Mesenchymal stem cell (in vitro differentiated cells and primary cell): ENCODE measurements around the gene CD300LF.

Source experiments
- DNase-seq: peaks from one replicate; pipeline ENCODE4 v3.0.0-alpha.2; 2013
- H2AFZ ChIP-seq: one replicate; pipeline ENCODE4 v1.6.1; 2013; ENCODE audit warnings: low read depth, mild to moderate bottlenecking, control low read depth, inconsistent platforms, low read length, moderate library complexity
- H2AK5ac ChIP-seq: 2 replicates; pipeline ENCODE4 v1.6.1; 2013; ENCODE audit warnings: low read length, moderate library complexity, mild to moderate bottlenecking, inconsistent platforms; ENCODE audit not compliant: severe bottlenecking
- H2BK120ac ChIP-seq: one replicate; pipeline ENCODE4 v1.6.1; 2013; ENCODE audit warnings: low read depth, mild to moderate bottlenecking, inconsistent platforms, low read length, moderate library complexity
- H2BK12ac ChIP-seq, 2 experiments: one replicate each; pipeline ENCODE4 v1.6.1; 2013; ENCODE audit warnings: inconsistent platforms in 2 of 2, low read length in 2 of 2, mild to moderate bottlenecking in 2 of 2, moderate library complexity in 2 of 2, control low read depth in 1 of 2
- H2BK15ac ChIP-seq: one replicate; pipeline ENCODE4 v1.6.1; 2013; ENCODE audit warnings: mild to moderate bottlenecking, low read depth, inconsistent platforms; ENCODE audit not compliant: poor library complexity, severe bottlenecking
- H2BK5ac ChIP-seq: 2 replicates; pipeline ENCODE4 v1.6.1; 2013; ENCODE audit warnings: low read depth, mild to moderate bottlenecking, low read length, control low read depth, inconsistent platforms; ENCODE audit not compliant: poor library complexity, severe bottlenecking
- H3K14ac ChIP-seq, 2 experiments: one replicate each; pipeline ENCODE4 v1.6.1; 2013; ENCODE audit warnings: inconsistent platforms in 2 of 2, low read length in 2 of 2, control low read depth in 1 of 2, mild to moderate bottlenecking in 1 of 2, moderate library complexity in 1 of 2
- H3K18ac ChIP-seq, 2 experiments: one replicate each; pipeline ENCODE4 v1.6.1; 2013; ENCODE audit warnings: inconsistent platforms in 2 of 2, low read length in 2 of 2, control low read depth in 1 of 2, low read depth in 1 of 2, mild to moderate bottlenecking in 1 of 2
- H3K23ac ChIP-seq, 2 experiments: one replicate each; pipeline ENCODE4 v1.6.1; 2013; ENCODE audit warnings: inconsistent platforms in 2 of 2, low read length in 2 of 2, mild to moderate bottlenecking in 2 of 2, moderate library complexity in 2 of 2, control low read depth in 1 of 2
- H3K27ac ChIP-seq: 2 replicates; pipeline ENCODE4 v1.5.1; 2013; ENCODE audit warnings: mild to moderate bottlenecking, moderate library complexity, low read length, control low read depth, inconsistent platforms; ENCODE audit not compliant: poor library complexity, severe bottlenecking
- H3K27me3 ChIP-seq, 2 experiments: 2 replicates each; pipeline versions ENCODE4 v1.6.1 to v1.7.0; 2013; ENCODE audit warnings: low read length in 2 of 2, mild to moderate bottlenecking in 2 of 2, moderate library complexity in 2 of 2, control low read depth in 1 of 2, inconsistent platforms in 1 of 2; ENCODE audit not compliant: control insufficient read depth in 1 of 2, insufficient read depth in 1 of 2
- H3K36me3 ChIP-seq, 2 experiments: 2 replicates each; pipeline versions ENCODE4 v1.6.1 to v1.7.0; 2013; ENCODE audit warnings: low read length in 2 of 2, control low read depth in 1 of 2, inconsistent platforms in 1 of 2, low read depth in 1 of 2, mild to moderate bottlenecking in 1 of 2; ENCODE audit not compliant: insufficient read depth in 2 of 2, control insufficient read depth in 1 of 2
- H3K4ac ChIP-seq, 2 experiments: one replicate each; pipeline ENCODE4 v1.6.1; 2013; ENCODE audit warnings: inconsistent platforms in 2 of 2, low read length in 2 of 2, mild to moderate bottlenecking in 2 of 2, moderate library complexity in 2 of 2, control low read depth in 1 of 2, low read depth in 1 of 2
- H3K4me1 ChIP-seq: 2 replicates; pipeline ENCODE4 v1.6.1; 2013; ENCODE audit warnings: low read depth, low read length, control low read depth; ENCODE audit not compliant: control insufficient read depth, insufficient read depth
- H3K4me2 ChIP-seq: 2 replicates; pipeline ENCODE4 v1.6.1; 2013; ENCODE audit warnings: low read length, mild to moderate bottlenecking, inconsistent platforms; ENCODE audit not compliant: poor library complexity, severe bottlenecking
- H3K4me3 ChIP-seq, 2 experiments: 2 replicates each; pipeline versions ENCODE4 v1.5.1 to v1.7.0; 2013; ENCODE audit warnings: low read length in 2 of 2, mild to moderate bottlenecking in 2 of 2, control low read depth in 1 of 2, low read depth in 1 of 2; ENCODE audit not compliant: insufficient read depth in 1 of 2
- H3K79me1 ChIP-seq: replicated peaks from 2 replicates; pipeline ENCODE4 v1.6.1; 2013; ENCODE audit warnings: mild to moderate bottlenecking, control low read depth, low read length, inconsistent platforms; ENCODE audit not compliant: poor library complexity, severe bottlenecking
- H3K9ac ChIP-seq: 2 replicates; pipeline ENCODE4 v1.7.0; 2013; ENCODE audit warnings: mild to moderate bottlenecking, low read length, moderate library complexity
- H3K9me3 ChIP-seq: 2 replicates; pipeline ENCODE4 v1.7.0; 2013; ENCODE audit warnings: mild to moderate bottlenecking, low read length; ENCODE audit not compliant: control insufficient read depth
- H4K8ac ChIP-seq: one replicate; pipeline ENCODE4 v1.6.1; 2013; ENCODE audit warnings: inconsistent platforms, mild to moderate bottlenecking, low read length, moderate library complexity
- H4K91ac ChIP-seq: one replicate; pipeline ENCODE4 v1.6.1; 2013; ENCODE audit warnings: mild to moderate bottlenecking, low read length, inconsistent platforms
- WGBS: methylation state at CpG from one replicate; pipeline ENCODE4 v1.1.7; 2013; ENCODE audit warnings: mixed read lengths; 5-methylcytosine and 5-hydroxymethylcytosine counted together

The CD300LF gene

GRCh38 chr17:74725111-74725510, 12.4 kb upstream of the CD300LF start:
- Histone ChIP-seq H3K4me2 (no peak overlapping the region), H2BK5ac (no peak overlapping the region), H3K18ac (no peak overlapping the region), H2AK5ac (no peak overlapping the region), H2BK12ac (no peak overlapping the region), H2BK15ac (no peak overlapping the region), H3K27ac (no peak overlapping the region), H3K4ac (no peak overlapping the region), H3K79me1 (no peaks in the 10 kb centered on the region), H3K14ac (no peak overlapping the region), H3K36me3 (no peaks in the 10 kb centered on the region), H3K4me3 (no peak overlapping the region), H3K4me1 (no peaks in the 10 kb centered on the region), H3K23ac (no peak overlapping the region), H3K9me3 (peaks cover 4% of the 10 kb centered on the region), H3K27me3 (peaks cover 21 to 34% of the 10 kb centered on the region in 2 experiments), H4K8ac (no peak overlapping the region), H2BK120ac (no peak overlapping the region), H4K91ac (no peak overlapping the region), H2AFZ (no peak overlapping the region), H3K9ac (no peak overlapping the region)
- 76% methylated on average over 2 of the region's 3 CpGs for WGBS
- DNase-seq = no peak

DNA sequence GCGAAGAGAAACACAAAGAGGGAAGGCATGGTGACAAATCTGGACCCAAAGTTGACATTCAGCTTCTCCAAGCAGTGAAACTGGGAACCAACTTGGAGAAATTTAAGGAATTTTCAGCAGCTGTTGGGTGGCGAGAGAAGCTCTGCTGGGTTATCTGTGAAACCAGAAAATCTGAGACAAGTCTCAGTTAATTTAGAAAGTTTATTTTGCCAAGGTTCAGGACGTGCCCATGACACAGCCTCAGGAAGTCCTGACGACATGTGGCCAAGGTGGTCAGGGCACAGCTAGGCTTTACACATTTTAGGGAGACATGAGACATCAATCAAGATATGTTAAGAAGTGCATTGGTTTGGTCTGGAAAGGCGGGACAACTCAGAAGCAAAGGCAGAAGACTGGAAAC, 11.2 kb upstream of the CD300LF start:
- no peak overlapping the region for H3K4me3 ChIP-seq
- no peak overlapping the region for H2BK120ac ChIP-seq
- H3K4me2 ChIP-seq = no peak overlapping the region
- H3K18ac ChIP-seq = no peak overlapping the region
- peaks cover 25 to 34% of the 10 kb centered on the region in 2 experiments for H3K27me3 ChIP-seq
- WGBS = 80% methylated on average over 5 of the region's 5 CpGs
- no peaks in the 10 kb centered on the region for H3K36me3 ChIP-seq
- H2AFZ ChIP-seq = no peak overlapping the region
- H2BK12ac ChIP-seq = no peak overlapping the region
- no peak overlapping the region for H4K8ac ChIP-seq
- H3K27ac ChIP-seq = no peak overlapping the region
- H3K4me1 ChIP-seq = no peaks in the 10 kb centered on the region
- no peak overlapping the region for H3K9ac ChIP-seq
- no peaks in the 10 kb centered on the region for H3K79me1 ChIP-seq
- no peak overlapping the region for H2BK15ac ChIP-seq
- H2AK5ac ChIP-seq = no peak overlapping the region
- peaks cover 4% of the 10 kb centered on the region for H3K9me3 ChIP-seq
- H2BK5ac ChIP-seq = no peak overlapping the region
- H3K23ac ChIP-seq = no peak overlapping the region
- no peak for DNase-seq
- H3K4ac ChIP-seq = no peak overlapping the region
- no peak overlapping the region for H4K91ac ChIP-seq
- H3K14ac ChIP-seq = no peak overlapping the region

GRCh38 chr17:74722782-74723181, 10.1 kb upstream of the CD300LF start:
- no peak for DNase-seq
- no peak overlapping the region for H4K91ac ChIP-seq
- H3K27ac ChIP-seq = no peak overlapping the region
- H3K36me3 ChIP-seq = no peaks in the 10 kb centered on the region
- no peak overlapping the region for H3K9ac ChIP-seq
- H3K14ac ChIP-seq = no peak overlapping the region
- H2BK5ac ChIP-seq = no peak overlapping the region
- no peak overlapping the region for H3K4me3 ChIP-seq
- no peak overlapping the region for H2BK120ac ChIP-seq
- H3K27me3 ChIP-seq = peaks cover 25 to 38% of the 10 kb centered on the region in 2 experiments
- WGBS = 67% methylated on average over 4 of the region's 4 CpGs
- H3K9me3 ChIP-seq = peaks cover 4% of the 10 kb centered on the region
- H2AFZ ChIP-seq = no peak overlapping the region
- H3K4me1 ChIP-seq = no peaks in the 10 kb centered on the region
- no peaks in the 10 kb centered on the region for H3K79me1 ChIP-seq
- H3K18ac ChIP-seq = no peak overlapping the region
- H3K23ac ChIP-seq = no peak overlapping the region
- no peak overlapping the region for H2BK12ac ChIP-seq
- no peak overlapping the region for H4K8ac ChIP-seq
- no peak overlapping the region for H2AK5ac ChIP-seq
- no peak overlapping the region for H2BK15ac ChIP-seq
- no peak overlapping the region for H3K4me2 ChIP-seq
- no peak overlapping the region for H3K4ac ChIP-seq

GRCh38 chr17:74720506-74720905, 7.8 kb upstream of the CD300LF start:
- Histone ChIP-seq H2BK15ac (no peak overlapping the region), H3K4me3 (no peak overlapping the region), H3K14ac (no peak overlapping the region), H4K91ac (no peak overlapping the region), H3K27me3 (peaks cover 21 to 45% of the 10 kb centered on the region in 2 experiments), H3K9me3 (peaks cover 4% of the 10 kb centered on the region), H2AK5ac (no peak overlapping the region), H2BK120ac (no peak overlapping the region), H2AFZ (no peak overlapping the region), H3K9ac (no peak overlapping the region), H3K23ac (no peak overlapping the region), H2BK5ac (no peak overlapping the region), H3K27ac (no peak overlapping the region), H3K79me1 (no peaks in the 10 kb centered on the region), H4K8ac (no peak overlapping the region), H3K36me3 (no peaks in the 10 kb centered on the region), H2BK12ac (no peak overlapping the region), H3K4ac (no peak overlapping the region), H3K4me1 (no peaks in the 10 kb centered on the region), H3K4me2 (no peak overlapping the region), H3K18ac (no peak overlapping the region)
- 89% methylated on average over 4 of the region's 4 CpGs for WGBS
- DNase-seq = no peak
